Parathyroid adenoma (tissue), 2 donors: ENCODE results near the gene CNOT6.

ENCODE experiments used
- H2AFZ ChIP-seq: fragments of 300-600 bp; sonication (generic); one replicate; pipeline ENCODE4 v1.7.0; 2017; ENCODE audit warnings: antibody characterized with exemption, mild to moderate bottlenecking
- H3K27ac ChIP-seq: fragments of 300-600 bp; sonication (generic); one replicate; pipeline ENCODE4 v1.7.0; 2017
- H3K27me3 ChIP-seq: fragments of 300-600 bp; sonication (generic); one replicate; pipeline ENCODE4 v1.7.0; 2017; ENCODE audit warnings: low read length; ENCODE audit not compliant: control insufficient read depth, insufficient read depth
- H3K36me3 ChIP-seq: fragments of 300-600 bp; sonication (generic); one replicate; pipeline ENCODE4 v1.7.0; 2017; ENCODE audit warnings: low read length; ENCODE audit not compliant: control insufficient read depth, insufficient read depth
- H3K4me1 ChIP-seq: fragments of 300-600 bp; sonication (generic); one replicate; pipeline ENCODE4 v1.7.0; 2017; ENCODE audit warnings: control low read depth
- H3K4me2 ChIP-seq: fragments of 300-600 bp; sonication (generic); one replicate; pipeline ENCODE4 v1.7.0; 2017; ENCODE audit warnings: low read length
- H3K4me3 ChIP-seq: fragments of 300-600 bp; sonication (generic); one replicate; pipeline ENCODE4 v1.7.0; 2017; ENCODE audit warnings: low read depth, low read length
- H3K79me2 ChIP-seq: fragments of 300-600 bp; sonication (generic); one replicate; pipeline ENCODE4 v1.7.0; 2017; ENCODE audit warnings: control low read depth
- H3K9ac ChIP-seq: fragments of 300-600 bp; sonication (generic); one replicate; pipeline ENCODE4 v1.7.0; 2017; ENCODE audit warnings: mild to moderate bottlenecking
- H3K9me3 ChIP-seq: fragments of 300-600 bp; sonication (generic); one replicate; pipeline ENCODE4 v1.7.0; 2017; ENCODE audit warnings: low read length; ENCODE audit not compliant: control insufficient read depth
- CTCF ChIP-seq: fragments of 300-600 bp; sonication (generic); IDR thresholded peaks from one replicate; pipeline ENCODE4 v1.7.0; 2017; ENCODE audit warnings: antibody characterized with exemption, mild to moderate bottlenecking
- donor health status: primary hyperparathyroidism.

The CNOT6 gene

DNA sequence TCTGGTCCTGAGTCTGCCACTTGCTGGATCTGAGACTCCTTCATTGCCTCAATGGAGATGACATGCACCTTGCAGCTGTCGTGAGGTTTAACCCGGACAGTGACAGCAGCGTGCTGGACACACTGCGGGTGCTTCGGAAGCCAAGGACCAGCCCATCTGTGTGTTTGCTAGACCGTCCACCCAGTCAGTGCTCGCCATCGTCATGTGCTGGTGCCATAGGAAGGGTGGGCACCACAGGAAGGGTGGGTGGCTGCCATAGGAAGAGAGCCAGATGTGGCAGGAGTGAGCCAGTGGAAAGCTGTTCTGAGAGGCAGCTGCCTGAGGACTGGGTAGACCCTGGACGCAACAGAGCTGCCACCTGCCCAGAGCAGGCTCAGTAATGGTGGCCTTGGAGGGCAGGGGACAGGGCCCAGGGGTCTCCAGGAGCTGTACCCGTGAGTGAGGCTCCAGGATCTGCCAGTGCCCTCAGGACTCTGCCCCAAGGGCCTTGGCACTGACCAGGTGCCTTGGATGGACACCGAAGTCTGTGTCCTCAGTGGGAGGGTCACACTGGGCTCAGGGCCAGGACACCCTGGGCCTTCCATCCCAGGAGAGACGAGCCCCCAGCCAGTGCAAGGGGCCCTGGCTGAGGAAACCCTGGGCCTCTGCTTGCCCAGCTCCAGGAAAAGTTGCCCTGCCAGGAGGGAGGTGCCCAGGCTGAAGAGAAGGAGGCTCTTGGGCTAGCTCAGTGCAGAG lies 133.4 kb downstream of the CNOT6 start:
- no peaks in the 10 kb centered on the region for H3K4me1 ChIP-seq
- no peaks in the 10 kb centered on the region for H3K36me3 ChIP-seq
- no peaks in the 10 kb centered on the region for H3K79me2 ChIP-seq
- H3K27me3 ChIP-seq: no peaks in the 10 kb centered on the region
- no peak overlapping the region for H3K4me3 ChIP-seq
- no peak overlapping the region for H3K4me2 ChIP-seq
- H3K9me3 ChIP-seq: no peaks in the 10 kb centered on the region
- TF ChIP-seq CTCF: no peak
- H3K9ac ChIP-seq: no peak overlapping the region
- no peak overlapping the region for H2AFZ ChIP-seq
- H3K27ac ChIP-seq: no peak overlapping the region
